Measurements from ENCODE around the gene TOLLIP.
"Not testable (repeated sequence)": the region's sequence is repeated elsewhere in the genome, so short reads cannot be mapped to it uniquely, and the experiment has no call there.

Gene TOLLIP

GRCh38 chr11:1242751-1243150 lies 66.7 kb downstream of the TOLLIP start:
- DNase-seq = not testable (repeated sequence)

- DNase-seq = no peak
Measured at GRCh38 chr11:1242289-1242688, 67.1 kb downstream of the TOLLIP start.

- DNase-seq = no peak
Measured at GRCh38 chr11:1241706-1242105, 67.7 kb downstream of the TOLLIP start.

- no peak for DNase-seq
Measured at GRCh38 chr11:1240771-1241170, 68.7 kb downstream of the TOLLIP start.

GRCh38 chr11:1239596-1240205 lies 69.7 kb downstream of the TOLLIP start:
- DNase-seq = no peak

- DNase-seq = no peak
Measured at GRCh38 chr11:1238767-1239595, 70.5 kb downstream of the TOLLIP start.

GRCh38 chr11:1237851-1238250 lies 71.6 kb downstream of the TOLLIP start:
- no peak for DNase-seq

GRCh38 chr11:1237128-1237580 lies 72.3 kb downstream of the TOLLIP start:
- DNase-seq = no peak

GRCh38 chr11:1236316-1237127 lies 72.9 kb downstream of the TOLLIP start:
- DNase-seq = no peak

DNA sequence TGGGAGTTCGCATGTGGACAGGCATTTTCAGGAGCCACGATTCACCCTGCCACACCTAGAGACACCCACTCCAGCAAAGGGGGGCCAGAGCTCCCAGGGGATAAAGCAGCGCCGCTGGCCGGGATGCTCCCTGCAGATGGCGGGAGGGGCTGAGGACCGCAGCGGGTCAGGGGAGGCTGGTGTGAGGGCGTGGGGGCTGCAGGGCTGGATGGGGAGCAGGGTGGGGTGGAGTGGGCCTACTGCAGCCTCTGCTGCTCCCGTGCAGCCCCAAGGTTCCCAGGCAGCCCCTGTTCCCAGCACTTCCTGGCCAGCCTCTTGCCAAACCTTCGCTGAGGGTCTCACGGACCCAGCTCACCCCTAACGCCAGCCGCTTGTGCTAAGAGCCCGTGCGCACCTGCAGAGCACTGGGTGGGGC lies 73.5 kb downstream of the TOLLIP start:
- no peak for DNase-seq

DNA sequence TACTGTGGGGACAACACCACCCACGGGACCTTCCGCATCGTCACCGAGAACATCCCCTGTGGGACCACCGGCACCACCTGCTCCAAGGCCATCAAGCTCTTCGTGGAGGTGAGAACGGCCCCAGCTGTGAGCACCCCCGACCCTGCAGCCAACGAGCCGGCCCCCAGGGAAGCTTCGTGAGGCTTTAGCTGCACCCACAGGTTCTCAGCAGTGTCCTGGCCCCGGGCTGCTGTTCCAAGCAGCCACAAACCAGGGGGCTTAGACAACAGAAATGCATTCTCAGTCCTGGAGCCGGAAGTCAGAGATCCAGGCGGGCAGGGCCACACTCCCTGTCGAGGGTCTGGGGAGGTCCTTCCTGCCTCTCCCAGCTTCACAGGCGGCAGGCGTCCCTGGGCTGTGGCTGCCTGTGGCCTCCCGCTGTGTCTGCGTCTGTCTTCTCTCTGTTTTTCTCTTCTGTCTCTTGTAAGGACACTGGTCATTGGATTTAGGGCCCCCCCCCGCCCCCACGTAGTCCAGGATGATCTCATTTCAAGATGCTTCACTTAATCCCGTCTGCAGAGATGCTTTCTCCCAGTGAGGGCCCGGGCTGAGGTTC lies 74.0 kb downstream of the TOLLIP start:
- DNase-seq = no peak

DNA sequence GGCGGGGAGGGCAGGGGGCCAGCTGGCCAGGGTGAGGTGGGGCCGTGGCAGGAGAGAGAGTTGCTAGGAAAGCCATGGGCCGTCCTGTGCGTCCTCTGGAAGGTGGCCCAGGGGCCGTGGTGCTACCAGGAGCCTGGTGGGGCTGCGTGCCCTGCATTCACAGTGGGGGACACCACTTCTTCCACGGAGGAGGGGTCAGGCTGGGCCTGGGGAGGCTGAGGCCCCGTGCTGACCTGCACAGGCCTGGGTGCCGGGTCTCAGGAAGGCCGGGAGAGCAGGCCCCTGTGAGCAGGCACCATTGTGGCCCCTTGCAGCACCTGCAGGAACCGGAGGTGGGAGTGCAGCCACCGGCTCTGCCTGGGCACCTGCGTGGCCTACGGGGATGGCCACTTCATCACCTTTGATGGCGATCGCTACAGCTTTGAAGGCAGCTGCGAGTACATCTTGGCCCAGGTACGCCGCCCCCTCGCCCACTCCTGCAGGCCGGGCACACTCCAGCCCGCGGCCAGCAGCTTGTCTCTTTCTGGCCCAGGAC lies 74.6 kb downstream of the TOLLIP start:
- no peak for DNase-seq

GRCh38 chr11:1234054-1234720 lies 75.2 kb downstream of the TOLLIP start:
- DNase-seq = no peak

DNA sequence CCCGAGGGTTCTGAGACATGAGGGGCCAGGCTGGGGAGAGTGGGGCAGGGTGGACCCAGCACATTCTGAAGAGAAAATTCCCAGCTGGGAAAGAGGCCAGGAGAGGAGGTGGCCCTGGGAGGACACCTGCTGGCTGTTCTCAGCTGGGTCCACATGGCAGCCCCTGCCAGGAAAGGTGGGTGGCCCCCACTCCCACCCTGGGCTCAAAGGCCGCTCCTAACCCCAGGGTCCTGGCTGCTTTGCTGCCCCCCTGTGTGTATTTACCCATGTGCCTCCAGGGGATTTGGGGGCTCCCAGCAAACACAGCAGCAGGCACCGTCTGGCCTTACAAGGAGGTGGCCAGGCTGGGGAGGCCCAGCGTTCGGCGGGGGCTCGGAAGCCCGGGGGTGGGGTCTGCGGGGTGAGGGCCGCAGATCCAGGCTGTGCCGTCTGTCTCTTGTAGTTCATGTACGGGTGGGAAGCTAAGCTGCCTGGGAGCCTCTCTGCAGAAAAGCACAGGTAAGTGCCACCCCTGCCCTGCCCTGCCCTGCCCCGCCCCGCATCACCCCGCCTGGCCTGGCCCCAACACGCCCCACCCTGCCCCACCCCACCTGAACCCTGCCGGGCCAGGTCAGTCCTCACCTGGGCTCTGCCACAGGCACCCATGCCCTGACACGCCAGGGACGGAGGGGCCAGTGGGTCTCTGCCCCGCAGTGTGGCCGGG lies 75.9 kb downstream of the TOLLIP start:
- peak; percentile 6 for DNase-seq

- no peak for DNase-seq
Measured at GRCh38 chr11:1232883-1233321, 76.5 kb downstream of the TOLLIP start.

- DNase-seq = no peak
Measured at GRCh38 chr11:1232021-1232882, 77.2 kb downstream of the TOLLIP start.

DNA sequence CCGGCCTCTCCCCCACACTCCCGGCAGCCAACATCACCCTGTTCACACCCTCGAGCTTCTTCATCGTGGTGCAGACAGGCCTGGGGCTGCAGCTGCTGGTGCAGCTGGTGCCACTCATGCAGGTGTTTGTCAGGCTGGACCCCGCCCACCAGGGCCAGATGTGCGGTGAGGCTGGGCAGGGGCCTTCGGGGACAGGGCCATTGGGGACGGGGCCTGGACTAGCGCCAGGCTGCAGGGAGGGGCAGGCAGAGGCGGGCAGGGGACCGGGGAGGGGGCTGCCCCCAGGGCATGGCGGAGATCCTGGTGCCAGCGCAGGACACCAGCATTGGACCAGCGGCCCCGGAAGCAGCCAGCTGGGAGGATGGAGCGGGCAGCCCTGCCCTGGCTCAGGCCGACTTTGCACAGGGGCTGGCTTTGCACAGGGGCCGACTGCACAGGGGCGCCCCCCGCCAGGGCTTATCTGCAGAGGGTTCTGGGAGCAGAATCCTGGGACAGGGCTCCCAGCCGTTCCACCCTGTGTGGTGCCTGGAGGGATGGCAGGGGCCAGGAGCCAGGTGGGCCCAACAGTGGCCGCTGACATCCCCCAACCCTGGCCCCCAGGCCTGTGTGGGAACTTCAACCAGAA lies 77.9 kb downstream of the TOLLIP start:
- no peak for DNase-seq

- DNase-seq = no peak
Measured at GRCh38 chr11:1230456-1231395, 78.7 kb downstream of the TOLLIP start.

GRCh38 chr11:1230121-1230455 lies 79.3 kb downstream of the TOLLIP start:
- no peak for DNase-seq
